ENCODE results near the gene MYL12B.

DNA sequence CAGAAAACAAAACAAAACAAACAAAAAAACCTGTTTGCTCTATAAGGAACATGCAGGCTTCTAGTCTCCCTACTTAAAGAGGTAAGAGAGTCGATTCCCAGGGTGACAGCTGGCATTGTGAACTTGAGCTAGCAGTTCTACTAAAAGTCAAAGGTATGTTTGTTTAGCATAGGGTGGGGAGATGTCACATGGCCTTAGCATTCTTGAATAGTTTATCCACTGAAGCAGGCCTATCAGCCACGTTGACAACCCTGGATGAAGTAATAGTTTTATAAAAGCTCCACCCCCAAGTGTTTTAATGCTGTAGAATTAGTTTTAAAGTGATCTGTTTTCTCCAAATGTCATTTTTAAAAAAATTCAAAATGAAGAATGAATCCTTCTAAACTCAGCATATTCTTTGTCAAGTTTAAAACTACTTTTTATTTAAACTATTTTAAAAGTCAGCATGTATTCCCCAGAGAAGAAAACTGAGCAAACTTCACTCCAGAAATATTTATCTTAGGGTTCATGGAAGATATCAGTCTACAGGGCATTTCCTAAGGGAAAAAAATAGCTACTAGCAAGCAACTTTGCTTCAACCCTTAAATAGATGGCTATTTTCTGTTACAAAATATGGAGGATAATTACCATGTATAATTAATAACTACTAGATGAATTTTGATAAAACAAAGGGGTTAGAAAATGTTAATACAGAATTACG lies 43.8 kb upstream of the MYL12B start:
- TF ChIP-seq CTCF (IDR thresholded peaks at IDR 0.05; ENCODE audit: low read length) (no peak), EZH2phosphoT487 (IDR thresholded peaks at IDR 0.05; ENCODE audit: low read length) (no peak)

Measured in MM.1S (cell line).